Measurements from ENCODE around the gene CHRNA9. TPM values are rescaled to one million over a fixed set of nuclear protein-coding genes. Genes with fewer than 3 reads are reported as not detected.

Gene CHRNA9
- total and polyA plus RNA-seq, 2 experiments from 2014 or later: 0.58 to 5.7 TPM

Small RNA genes lying within 50 kb of the gene (small RNA-seq; reads per million reads assigned to genes)
- not detected for gene RNU7-74P (ENCODE audit: low replicate concordance)

Other genes starting within 250 kb of the CHRNA9 start
- gene RHOH, start 138.3 kb upstream of the CHRNA9 start, total RNA-seq (2014; rRNA removed; shearing (Covaris generic)): 2.7 and 3.7 TPM in 2 replicates
- gene RHOH, start 138.3 kb upstream of the CHRNA9 start, polyA plus RNA-seq (2016; fragmentation: Nextera tagmentation; extraction: Ambion mirVana): 1.8 and 2.2 TPM in 2 replicates